Natural killer cell treated with Interleukin-12 subunit alpha and Interleukin-12 subunit beta and Interleukin-15 and Interleukin-18, amount 100 ng/mL, for 72 hours (primary cell): ENCODE data around the gene TRIM54. TPM values are rescaled to one million over a fixed set of nuclear protein-coding genes. Genes with fewer than 3 reads are reported as not detected.
A peak's percentile ranks its signal among the peaks of the same experiment; 100 is the strongest.

Source experiments
- ATAC-seq, 2 donors: fragments of 150-1000 bp; cut with Tn5 transposase in 1 of 2; sonication (Bioruptor Pico), chemical (Tn5 transposase) in 1 of 2; 2 replicates each; pipeline ENCODE4 v1.10.0; 2021
- DNase-seq: peaks from one replicate; pipeline ENCODE4 v3.0.0; 2022; ENCODE audit warnings: low spot score
- H3K27ac Mint-ChIP-seq, 2 donors: 1 replicate in 1 of 2; 2 replicates in 1 of 2; pipeline ENCODE4 v1.8.0; 2022; ENCODE audit warnings: mixed read lengths in 2 of 2, mild to moderate bottlenecking in 1 of 2, moderate library complexity in 1 of 2
- H3K27me3 Mint-ChIP-seq, 2 donors: 1 replicate in 1 of 2; 2 replicates in 1 of 2; pipeline ENCODE4 v1.8.0; 2022; ENCODE audit warnings: mixed read lengths in 2 of 2
- H3K36me3 Mint-ChIP-seq: one replicate; pipeline ENCODE4 v1.8.0; 2022; ENCODE audit warnings: mixed read lengths
- H3K4me1 Mint-ChIP-seq, 2 donors: 1 replicate in 1 of 2; 2 replicates in 1 of 2; pipeline ENCODE4 v1.8.0; 2022; ENCODE audit warnings: low read depth in 2 of 2, mixed read lengths in 2 of 2, mild to moderate bottlenecking in 1 of 2
- H3K4me3 Mint-ChIP-seq: one replicate; pipeline ENCODE4 v1.8.0; 2022; ENCODE audit warnings: mixed read lengths
- H3K9me3 Mint-ChIP-seq: 2 replicates; pipeline ENCODE4 v1.8.0; 2022; ENCODE audit warnings: mixed read lengths
- total RNA-seq, 2 donors: library from RNA; stranded (reverse); gene quantifications; one replicate each; pipeline ENCODE4 v1.2.3, GENCODE V29; 2022

Gene TRIM54
- total RNA-seq, 2 donors from 2014 or later = 0.28 to 0.33 TPM

DNA sequence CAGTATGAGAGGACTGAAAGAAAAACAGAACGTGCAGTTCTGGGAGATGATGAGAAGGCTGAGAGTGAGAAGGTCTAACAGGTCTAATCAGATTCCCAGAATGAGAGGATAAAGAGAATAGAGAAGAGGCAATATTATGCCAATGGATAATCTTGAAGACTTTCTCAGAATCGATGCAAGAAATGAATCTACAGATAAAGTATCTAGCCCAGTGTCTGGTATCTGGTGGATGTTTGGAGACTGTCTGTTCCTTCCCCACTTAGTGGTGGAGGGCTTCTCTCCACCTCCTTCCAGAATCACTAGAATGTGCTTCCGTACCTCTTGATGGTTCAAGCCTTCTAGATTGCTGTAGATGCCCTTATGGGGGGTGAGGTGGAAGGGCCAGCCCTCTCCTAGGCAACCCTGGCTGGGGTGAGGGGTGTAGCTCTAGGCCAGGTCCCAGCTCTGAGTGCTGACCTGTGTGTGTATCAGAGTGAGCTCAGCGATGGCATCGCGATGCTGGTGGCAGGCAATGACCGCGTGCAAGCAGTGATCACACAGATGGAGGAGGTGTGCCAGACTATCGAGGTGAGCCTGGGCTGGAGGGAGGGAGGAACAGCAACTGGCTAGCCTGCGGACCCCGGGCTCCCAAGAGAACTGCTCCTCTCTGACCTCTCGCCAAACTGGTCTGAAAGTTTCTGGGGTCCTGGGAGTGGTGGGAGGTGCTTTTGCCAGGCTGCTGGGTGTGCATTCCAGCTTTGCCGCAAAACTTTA is 22.4 kb downstream of the TRIM54 start:
- H3K27ac Mint-ChIP-seq = no peak overlapping the region
- DNase-seq (no peak), ATAC-seq (no peak)
- no peak overlapping the region for H3K4me3 Mint-ChIP-seq
- no peaks in the 10 kb centered on the region for H3K9me3 Mint-ChIP-seq
- H3K36me3 Mint-ChIP-seq = peaks cover 3% of the 10 kb centered on the region
- peaks cover 0 to 3% of the 10 kb centered on the region in 2 donors for H3K4me1 Mint-ChIP-seq
- peaks cover 5 to 6% of the 10 kb centered on the region in 2 donors for H3K27me3 Mint-ChIP-seq

DNA sequence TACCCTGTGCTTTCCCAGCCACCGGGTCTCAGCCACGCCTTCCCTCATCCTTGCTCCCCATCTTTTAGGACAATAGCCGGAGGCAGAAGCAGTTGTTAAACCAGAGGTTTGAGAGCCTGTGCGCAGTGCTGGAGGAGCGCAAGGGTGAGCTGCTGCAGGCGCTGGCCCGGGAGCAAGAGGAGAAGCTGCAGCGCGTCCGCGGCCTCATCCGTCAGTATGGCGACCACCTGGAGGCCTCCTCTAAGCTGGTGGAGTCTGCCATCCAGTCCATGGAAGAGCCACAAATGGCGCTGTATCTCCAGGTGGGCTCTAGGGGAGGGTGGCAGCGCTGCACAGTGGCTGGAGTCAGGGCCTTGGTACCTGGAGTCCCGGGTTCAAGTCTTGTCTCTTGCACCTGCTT is 23.3 kb downstream of the TRIM54 start:
- H3K9me3 Mint-ChIP-seq = no peaks in the 10 kb centered on the region
- no peak overlapping the region for H3K27ac Mint-ChIP-seq
- peaks cover 5 to 6% of the 10 kb centered on the region in 2 donors for H3K27me3 Mint-ChIP-seq
- no peak for DNase-seq
- H3K4me1 Mint-ChIP-seq = peaks cover 0 to 3% of the 10 kb centered on the region in 2 donors
- peaks cover 6% of the 10 kb centered on the region for H3K36me3 Mint-ChIP-seq
- H3K4me3 Mint-ChIP-seq = peak overlapping the region; percentile 10
- no peak for ATAC-seq

DNA sequence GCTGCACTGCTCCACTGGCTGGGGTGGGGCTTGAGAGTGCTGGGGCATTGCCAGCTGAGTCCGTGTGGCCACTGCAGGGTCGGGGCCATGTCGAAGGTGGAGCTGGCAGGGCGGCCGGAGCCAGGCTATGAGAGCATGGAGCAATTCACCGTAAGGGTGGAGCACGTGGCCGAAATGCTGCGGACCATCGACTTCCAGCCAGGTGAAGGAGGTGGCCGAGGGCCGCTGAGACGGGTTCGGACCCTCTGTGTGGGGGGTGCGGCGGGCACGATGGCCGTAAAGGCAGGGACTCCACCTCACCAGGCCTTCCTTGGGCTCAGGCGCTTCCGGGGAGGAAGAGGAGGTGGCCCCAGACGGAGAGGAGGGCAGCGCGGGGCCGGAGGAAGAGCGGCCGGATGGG is 23.9 kb downstream of the TRIM54 start:
- peaks cover 6% of the 10 kb centered on the region for H3K36me3 Mint-ChIP-seq
- peaks cover 5 to 6% of the 10 kb centered on the region in 2 donors for H3K27me3 Mint-ChIP-seq
- H3K27ac Mint-ChIP-seq = no peak overlapping the region
- H3K4me1 Mint-ChIP-seq = peaks cover 0 to 3% of the 10 kb centered on the region in 2 donors
- DNase-seq (no peak), ATAC-seq (peak; percentile 42 to 66)
- H3K4me3 Mint-ChIP-seq = peak overlapping the region; percentile 39
- H3K9me3 Mint-ChIP-seq = no peaks in the 10 kb centered on the region

DNA sequence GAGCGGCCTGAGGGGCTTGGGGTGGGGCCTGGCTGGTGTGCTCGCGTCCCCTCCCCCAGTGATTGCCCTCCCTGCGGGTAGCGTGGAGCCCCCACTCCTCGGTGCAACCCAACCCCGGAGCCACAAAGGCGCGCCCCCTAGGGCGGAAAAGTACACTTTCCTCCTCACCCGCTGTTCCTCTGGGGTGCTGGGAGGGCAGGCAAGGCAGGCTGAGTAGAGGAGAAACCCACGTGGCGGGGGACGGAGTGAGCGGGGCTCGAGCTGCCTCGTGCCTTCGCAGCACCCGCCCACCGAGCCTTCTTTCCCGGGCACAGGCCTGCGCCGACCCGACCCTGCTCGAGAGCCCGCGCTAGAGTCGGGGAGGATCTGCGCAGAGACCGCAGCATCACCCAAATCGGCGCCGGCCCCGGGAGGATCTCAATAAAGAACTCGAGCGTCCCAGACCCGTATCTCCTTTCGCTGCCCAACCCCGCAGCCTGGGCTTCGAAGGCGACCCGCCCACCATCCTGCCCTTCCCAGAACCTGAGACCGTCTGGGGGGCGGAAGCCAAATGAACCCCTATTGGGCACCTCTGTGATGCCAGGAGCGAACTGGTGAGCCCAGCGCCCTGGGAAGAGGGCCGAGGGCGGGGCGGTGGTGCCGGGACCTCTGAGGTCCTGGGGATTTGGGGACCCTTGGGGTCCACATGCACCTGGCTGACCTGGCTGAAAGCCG is 24.5 kb downstream of the TRIM54 start:
- Mint-ChIP-seq H3K9me3 (no peaks in the 10 kb centered on the region), H3K4me1 (peaks cover 0 to 3% of the 10 kb centered on the region in 2 donors), H3K27me3 (peaks cover 5 to 6% of the 10 kb centered on the region in 2 donors), H3K4me3 (peak overlapping the region; percentile 39), H3K36me3 (peaks cover 6% of the 10 kb centered on the region), H3K27ac (no peak overlapping the region)
- ATAC-seq (peak; percentile 57 to 67), DNase-seq (no peak)

DNA sequence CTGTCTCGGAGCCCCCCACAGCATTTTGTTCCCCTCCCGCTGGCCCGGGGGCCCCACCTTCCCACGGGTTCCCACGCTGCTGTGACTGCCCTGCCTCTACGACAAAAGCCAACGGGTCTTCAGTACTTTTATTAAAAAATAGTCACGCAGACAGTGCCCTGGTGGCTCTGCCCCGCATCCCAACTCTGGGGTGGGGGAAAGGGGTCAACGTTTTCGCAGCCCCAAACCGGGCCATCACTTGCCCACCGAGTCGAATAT is 25.0 kb downstream of the TRIM54 start:
- Mint-ChIP-seq H3K4me3 (peak overlapping the region; percentile 38), H3K9me3 (no peaks in the 10 kb centered on the region), H3K36me3 (peaks cover 6% of the 10 kb centered on the region), H3K4me1 (peaks cover 0 to 3% of the 10 kb centered on the region in 2 donors), H3K27ac (no peak overlapping the region), H3K27me3 (peaks cover 5 to 6% of the 10 kb centered on the region in 2 donors)
- ATAC-seq (no peak), DNase-seq (no peak)

DNA sequence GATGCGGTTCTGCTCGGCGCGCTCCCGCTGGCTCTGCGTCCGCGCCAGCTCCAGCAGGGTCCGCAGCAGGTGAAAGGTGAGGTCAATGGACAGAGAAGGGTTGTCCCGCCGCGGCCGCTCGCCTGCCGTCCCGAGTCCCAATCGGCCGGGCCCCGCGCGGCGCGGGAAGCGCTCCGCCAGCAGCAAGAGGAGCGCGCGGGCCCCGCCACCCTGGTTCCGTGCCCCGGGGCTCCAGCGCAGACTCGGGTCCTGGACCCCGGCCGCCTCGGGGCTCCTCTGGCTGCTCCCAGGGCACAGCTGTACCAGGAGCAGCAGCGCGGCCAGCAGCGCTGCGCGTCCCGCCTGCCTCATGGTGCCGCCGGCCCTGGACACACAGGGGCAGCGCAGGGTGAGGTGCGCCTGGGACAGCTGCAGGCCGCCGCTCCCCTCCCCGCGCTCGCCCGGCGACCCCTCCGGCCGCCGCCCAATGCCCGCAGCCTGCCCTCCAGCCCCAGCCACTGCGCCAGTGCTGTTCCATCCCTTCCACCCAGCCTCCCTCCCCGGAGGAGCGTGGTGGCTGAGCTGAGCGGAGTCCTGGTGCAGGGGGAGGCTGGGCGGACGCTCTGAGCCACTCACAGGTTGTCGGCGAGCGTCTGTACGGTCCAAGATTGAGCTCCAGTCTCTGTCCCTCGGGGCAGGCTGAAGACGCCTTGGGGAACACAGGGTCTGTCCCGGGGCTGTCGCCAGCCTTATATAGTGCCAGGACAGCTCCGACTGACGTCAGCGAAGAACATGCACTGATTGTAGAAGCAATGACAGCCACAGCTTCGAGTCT is 25.5 kb downstream of the TRIM54 start:
- no peaks in the 10 kb centered on the region for H3K9me3 Mint-ChIP-seq
- H3K4me1 Mint-ChIP-seq = peaks cover 0 to 3% of the 10 kb centered on the region in 2 donors
- ATAC-seq (no peak), DNase-seq (no peak)
- H3K4me3 Mint-ChIP-seq = peak overlapping the region; percentile 38
- H3K27me3 Mint-ChIP-seq = peaks cover 5 to 6% of the 10 kb centered on the region in 2 donors
- H3K36me3 Mint-ChIP-seq = peaks cover 6% of the 10 kb centered on the region
- no peak overlapping the region for H3K27ac Mint-ChIP-seq

DNA sequence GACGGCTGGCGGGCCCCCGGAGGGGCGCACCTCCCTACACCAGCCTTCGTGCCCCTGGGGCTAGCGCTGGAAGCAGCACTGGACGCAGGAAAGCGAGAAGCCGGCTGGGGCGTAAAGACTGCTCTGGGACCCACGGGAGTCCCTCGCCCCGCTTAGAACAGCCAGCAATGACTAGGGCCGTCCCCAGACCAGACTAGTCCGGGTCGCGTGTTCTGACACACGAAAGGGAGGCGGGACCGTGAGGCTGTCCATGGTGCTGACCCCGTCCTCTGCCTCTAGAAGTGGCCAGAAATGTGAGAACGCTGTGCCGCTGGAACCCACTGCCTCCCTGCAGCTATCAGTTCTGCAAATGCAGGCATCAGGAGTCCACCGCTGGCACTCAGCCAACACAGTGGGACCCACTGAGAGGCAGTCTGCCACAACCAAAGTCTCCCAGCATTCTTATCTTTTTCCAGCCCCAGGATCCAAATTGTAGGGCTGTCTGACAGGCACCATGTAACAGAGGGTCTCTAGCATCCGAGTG is 26.2 kb downstream of the TRIM54 start, which contains the start of gene UCN:
Gene UCN (minus strand): TSS at position 87 of the 523 bp plus-strand sequence. CDS start 550 bp downstream, outside the sequence.
- no peak for DNase-seq
- Mint-ChIP-seq H3K9me3 (no peaks in the 10 kb centered on the region), H3K36me3 (peaks cover 6% of the 10 kb centered on the region), H3K4me1 (peaks cover 0 to 3% of the 10 kb centered on the region in 2 donors), H3K27ac (no peak within 1 kb of the TSS), H3K4me3 (peak within 1 kb of the TSS; percentile 38), H3K27me3 (peaks cover 5 to 6% of the 10 kb centered on the region in 2 donors)
- ATAC-seq = no peak

DNA sequence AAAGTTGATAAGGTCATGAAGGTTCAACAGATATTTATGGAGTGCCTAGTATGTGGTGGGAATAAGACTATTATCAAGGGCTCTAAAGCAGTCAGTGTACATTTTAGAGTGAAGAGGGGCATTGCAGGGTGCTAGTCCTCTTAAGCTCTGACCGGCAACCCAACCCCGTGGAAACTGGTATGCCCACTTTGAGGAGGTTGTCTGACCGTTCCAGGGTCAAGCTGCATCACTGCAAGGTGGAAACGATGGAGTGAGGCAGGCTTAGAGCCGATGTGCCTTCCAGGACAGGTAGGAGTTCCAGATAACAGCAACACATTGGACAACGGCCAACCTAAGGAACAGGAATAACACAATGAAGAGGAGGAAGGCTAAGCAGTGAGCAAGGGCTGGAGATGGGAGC is 27.4 kb downstream of the TRIM54 start:
- Mint-ChIP-seq H3K4me3 (no peak overlapping the region), H3K36me3 (peaks cover 6% of the 10 kb centered on the region), H3K4me1 (peaks cover 0 to 3% of the 10 kb centered on the region in 2 donors), H3K27ac (no peak overlapping the region), H3K27me3 (peaks cover 3 to 6% of the 10 kb centered on the region in 2 donors), H3K9me3 (no peaks in the 10 kb centered on the region)
- ATAC-seq = no peak
- no peak for DNase-seq

DNA sequence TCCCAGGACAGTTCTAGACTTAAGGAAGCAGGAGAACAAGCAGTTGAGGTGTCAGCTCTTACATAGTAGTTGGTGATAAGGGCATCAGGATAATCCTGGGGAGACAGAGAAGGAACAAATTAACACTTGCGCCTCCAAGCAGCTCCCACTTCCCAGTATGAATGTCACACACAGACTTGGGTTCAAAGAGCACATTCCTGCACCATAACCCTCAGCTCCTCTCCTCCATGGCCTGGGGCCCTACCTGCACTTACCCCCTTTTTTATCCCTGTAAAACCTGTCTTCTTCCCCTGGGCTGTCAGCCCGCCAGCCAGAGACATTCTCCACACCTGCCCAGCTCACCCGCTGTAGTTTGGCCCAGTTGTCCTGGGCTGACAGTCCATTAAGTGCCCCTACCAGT is 29.9 kb downstream of the TRIM54 start:
- Mint-ChIP-seq H3K4me1 (peaks cover 0 to 6% of the 10 kb centered on the region in 2 donors), H3K36me3 (peaks cover 6% of the 10 kb centered on the region), H3K9me3 (no peaks in the 10 kb centered on the region), H3K27me3 (no peaks in the 10 kb centered on the region), H3K27ac (no peak overlapping the region), H3K4me3 (no peak overlapping the region)
- DNase-seq = no peak
- no peak for ATAC-seq

DNA sequence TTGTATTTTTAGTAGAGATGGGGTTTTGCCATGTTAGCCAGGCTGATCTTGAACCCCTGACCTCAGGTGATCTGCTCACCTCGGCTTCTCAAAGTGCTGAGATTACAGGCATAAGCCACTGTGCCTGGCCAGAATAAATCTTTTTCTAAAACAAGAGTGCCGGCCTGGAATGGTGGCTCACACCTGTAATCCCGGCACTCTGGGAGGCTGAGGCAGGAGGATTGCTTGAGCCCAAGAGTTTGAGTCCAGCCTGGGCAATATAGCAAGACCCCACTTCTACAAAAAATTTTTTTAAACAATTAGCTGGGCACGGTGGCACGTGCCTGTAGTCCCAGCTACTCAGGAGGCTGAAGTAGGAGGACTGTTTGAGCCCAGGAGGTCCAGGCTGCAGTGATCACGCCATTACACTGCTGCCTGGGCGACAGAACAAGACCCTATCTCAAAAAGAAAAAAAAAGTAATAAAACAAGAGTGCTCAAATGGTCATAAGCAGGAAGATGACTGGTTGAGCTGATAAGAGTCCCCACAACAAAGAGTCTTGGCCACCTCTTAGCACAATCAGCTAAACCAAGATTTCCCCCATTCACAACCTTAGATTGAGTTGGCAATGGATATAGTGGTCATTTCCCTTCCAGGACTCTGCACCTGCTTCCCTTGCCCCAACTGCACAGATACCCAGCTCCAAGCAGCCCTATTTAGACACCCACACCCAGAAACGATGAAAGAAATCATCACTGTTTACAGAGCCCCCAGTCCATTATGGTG is 31.8 kb downstream of the TRIM54 start:
- Mint-ChIP-seq H3K4me3 (no peak overlapping the region), H3K9me3 (no peaks in the 10 kb centered on the region), H3K36me3 (peaks cover 6% of the 10 kb centered on the region), H3K4me1 (peaks cover 0 to 6% of the 10 kb centered on the region in 2 donors), H3K27me3 (no peaks in the 10 kb centered on the region), H3K27ac (no peak overlapping the region)
- ATAC-seq (no peak), DNase-seq (no peak)

DNA sequence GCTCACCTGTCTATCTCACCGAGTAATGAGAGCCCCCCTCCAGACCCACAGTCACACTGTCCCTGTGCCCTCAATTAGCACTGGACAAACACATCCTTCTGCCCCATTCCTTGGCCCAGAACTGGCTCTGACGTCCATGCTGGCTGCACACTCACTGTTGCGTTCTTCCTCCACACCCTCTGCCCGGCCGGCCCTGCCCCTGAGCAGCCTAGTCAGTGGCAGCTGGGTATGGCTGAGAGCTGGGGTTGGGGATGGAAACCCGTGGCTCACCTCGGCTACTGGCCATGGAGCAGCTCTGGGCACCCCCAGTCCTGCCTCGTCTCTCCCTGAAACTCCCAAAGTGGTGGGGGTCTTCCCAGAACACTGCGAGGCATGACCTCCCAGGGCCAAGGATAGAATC is 32.5 kb downstream of the TRIM54 start:
- H3K4me3 Mint-ChIP-seq = no peak overlapping the region
- DNase-seq (no peak), ATAC-seq (no peak)
- peaks cover 2% of the 10 kb centered on the region for H3K36me3 Mint-ChIP-seq
- H3K9me3 Mint-ChIP-seq = no peaks in the 10 kb centered on the region
- no peak overlapping the region for H3K27ac Mint-ChIP-seq
- no peaks in the 10 kb centered on the region for H3K27me3 Mint-ChIP-seq
- peaks cover 0 to 6% of the 10 kb centered on the region in 2 donors for H3K4me1 Mint-ChIP-seq

DNA sequence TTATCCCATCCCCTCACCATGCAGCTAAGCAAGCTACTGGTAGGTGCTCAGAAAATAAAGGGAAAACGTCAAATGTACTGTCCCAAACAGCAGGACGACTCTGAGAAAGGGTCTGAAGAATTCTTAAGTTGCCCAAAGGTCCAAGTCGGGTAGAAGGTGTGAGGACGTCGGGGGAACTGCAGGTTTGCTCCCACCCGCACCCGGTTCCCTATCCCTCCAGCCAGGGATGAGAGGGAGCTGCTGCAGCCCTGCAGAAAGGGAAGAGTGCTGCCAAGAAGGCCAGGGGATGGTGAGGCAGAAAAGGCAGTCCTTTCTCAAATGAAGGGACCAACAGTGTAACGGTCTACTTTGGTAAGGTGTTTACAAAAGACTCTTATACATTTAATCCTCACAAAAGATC is 32.9 kb downstream of the TRIM54 start:
- Mint-ChIP-seq H3K4me1 (peaks cover 0 to 6% of the 10 kb centered on the region in 2 donors), H3K9me3 (no peaks in the 10 kb centered on the region), H3K36me3 (no peaks in the 10 kb centered on the region), H3K27ac (no peak overlapping the region), H3K4me3 (no peak overlapping the region), H3K27me3 (no peaks in the 10 kb centered on the region)
- DNase-seq (no peak), ATAC-seq (no peak)
